NB4 (cell line): ENCODE data around the gene CCL19.

Source experiments
- CTCF ChIP-seq: IDR thresholded peaks from one replicate; pipeline ENCODE4 v1.5.1; 2012; ENCODE audit warnings: low read depth, low read length
- MYC ChIP-seq: IDR thresholded peaks from 2 replicates; pipeline ENCODE4 v1.6.1; 2011; ENCODE audit warnings: low read depth, low read length
- POLR2A ChIP-seq: IDR thresholded peaks from 2 replicates; pipeline ENCODE4 v1.6.1; 2011; ENCODE audit warnings: mild to moderate bottlenecking; ENCODE audit not compliant: insufficient read length; ENCODE audit errors: extremely low read depth

GRCh38 chr9:34701023-34701768, 10.1 kb upstream of the CCL19 start:
- TF ChIP-seq CTCF (peak; percentile 95), MYC (no peak), POLR2A (no peak)
